GM21717 (cell line): Measurements from ENCODE around the gene RYR2.
"Not testable (repeated sequence)": the region's sequence is repeated elsewhere in the genome, so short reads cannot be mapped to it uniquely, and the experiment has no call there.

ENCODE experiments used
- ATAC-seq: cut with Tn5 transposase; IDR thresholded peaks from one replicate; pipeline ENCODE4 v1.9.1; 2021; ENCODE audit warnings: mild to moderate bottlenecking, moderate library complexity; ENCODE audit not compliant: unreplicated experiment

The RYR2 gene

DNA sequence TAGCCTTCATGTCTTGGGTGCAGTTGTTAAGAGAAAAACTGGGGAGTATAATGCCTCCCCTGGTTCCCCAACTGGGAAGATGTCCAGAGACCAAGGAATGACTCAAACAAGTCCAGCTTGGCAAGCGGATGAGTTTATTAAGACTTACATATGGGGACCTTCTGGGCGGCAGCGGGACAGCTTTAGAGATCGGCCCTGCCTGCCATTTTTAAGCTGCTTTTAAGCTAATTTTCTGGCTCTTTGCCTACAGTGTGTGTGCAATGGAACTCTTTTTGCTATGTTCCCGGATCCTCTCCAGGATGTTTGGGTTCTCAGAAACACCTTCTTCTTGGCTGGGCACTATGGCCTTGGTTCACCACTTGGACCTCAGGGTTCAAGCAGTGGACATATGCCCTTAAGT, 99.5 kb downstream of the RYR2 start:
- ATAC-seq = no peak

DNA sequence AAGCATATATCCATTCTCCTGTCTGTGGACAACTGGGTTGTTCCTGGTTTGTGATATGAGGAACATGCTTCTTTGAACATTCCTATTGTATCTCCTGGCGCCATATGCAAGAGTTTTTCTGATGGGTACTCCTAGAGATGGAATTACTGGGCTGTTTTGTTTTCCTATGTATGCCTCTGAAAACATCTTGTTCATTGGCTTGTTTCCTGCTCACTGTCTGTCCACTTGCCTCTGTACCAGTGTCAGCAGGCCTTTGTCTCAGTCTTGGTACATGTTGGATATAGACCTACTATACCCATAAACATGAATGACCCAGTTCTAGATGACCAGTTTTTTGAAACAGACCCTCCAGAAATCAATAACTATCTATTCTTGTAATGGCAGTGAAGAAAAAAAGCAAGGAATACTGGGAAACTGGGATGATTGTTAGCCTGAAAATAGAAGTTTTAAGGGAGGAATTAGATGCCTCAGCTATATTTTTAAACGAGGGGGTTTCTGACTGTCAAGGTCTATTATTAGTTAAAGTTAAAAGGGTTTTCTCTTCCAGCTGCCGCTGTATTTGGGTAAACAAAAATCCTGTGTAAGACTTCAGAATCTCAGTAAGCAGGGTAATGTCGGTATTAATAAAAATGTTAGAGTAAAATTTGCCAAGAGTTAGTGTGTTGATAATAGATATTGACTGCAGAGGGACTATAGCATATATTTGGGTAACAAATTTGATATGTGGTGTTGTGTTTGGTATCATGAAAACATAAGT, 103.6 kb downstream of the RYR2 start:
- ATAC-seq = no peak

DNA sequence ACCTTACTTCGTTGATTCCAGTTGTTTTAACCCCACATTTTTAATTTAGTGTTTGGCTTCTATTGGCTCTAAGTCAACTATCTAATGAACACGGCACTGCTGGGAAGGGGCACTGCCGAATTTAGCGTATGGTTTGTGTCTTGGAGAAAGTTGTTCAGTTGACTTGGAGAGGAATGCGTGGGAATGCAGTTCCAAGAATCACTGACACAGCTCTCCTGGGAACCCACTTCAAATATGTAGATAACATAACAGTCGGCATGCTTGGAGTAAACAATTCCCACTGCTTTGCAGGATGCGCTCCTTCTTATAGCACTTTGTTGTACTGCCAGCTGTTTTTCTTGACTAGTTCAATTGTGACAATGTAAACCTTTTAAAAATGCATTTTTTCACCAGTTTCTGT, 104.3 kb downstream of the RYR2 start:
- ATAC-seq = no peak

- no peak for ATAC-seq
Measured at GRCh38 chr1:237149857-237150256, 107.9 kb downstream of the RYR2 start.

DNA sequence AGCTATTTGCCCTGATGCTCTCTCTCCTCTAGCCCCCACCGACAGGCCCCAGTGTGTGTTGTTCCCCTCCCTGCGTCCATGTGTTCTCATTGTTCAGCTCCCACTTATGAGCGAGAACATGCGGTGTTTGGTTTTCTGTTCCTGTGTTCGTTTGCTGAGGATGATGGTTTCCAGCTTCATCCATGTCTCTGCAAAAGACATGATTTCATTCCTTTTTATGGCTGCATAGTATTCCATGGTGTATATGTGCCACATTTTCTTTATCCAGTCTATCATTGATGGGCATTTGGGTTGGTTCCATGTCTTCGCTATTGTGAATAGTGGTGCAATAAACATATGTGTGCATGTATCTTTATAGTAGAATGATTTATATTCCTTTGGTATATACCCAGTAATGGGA, 110.0 kb downstream of the RYR2 start:
- ATAC-seq = not testable (repeated sequence)

DNA sequence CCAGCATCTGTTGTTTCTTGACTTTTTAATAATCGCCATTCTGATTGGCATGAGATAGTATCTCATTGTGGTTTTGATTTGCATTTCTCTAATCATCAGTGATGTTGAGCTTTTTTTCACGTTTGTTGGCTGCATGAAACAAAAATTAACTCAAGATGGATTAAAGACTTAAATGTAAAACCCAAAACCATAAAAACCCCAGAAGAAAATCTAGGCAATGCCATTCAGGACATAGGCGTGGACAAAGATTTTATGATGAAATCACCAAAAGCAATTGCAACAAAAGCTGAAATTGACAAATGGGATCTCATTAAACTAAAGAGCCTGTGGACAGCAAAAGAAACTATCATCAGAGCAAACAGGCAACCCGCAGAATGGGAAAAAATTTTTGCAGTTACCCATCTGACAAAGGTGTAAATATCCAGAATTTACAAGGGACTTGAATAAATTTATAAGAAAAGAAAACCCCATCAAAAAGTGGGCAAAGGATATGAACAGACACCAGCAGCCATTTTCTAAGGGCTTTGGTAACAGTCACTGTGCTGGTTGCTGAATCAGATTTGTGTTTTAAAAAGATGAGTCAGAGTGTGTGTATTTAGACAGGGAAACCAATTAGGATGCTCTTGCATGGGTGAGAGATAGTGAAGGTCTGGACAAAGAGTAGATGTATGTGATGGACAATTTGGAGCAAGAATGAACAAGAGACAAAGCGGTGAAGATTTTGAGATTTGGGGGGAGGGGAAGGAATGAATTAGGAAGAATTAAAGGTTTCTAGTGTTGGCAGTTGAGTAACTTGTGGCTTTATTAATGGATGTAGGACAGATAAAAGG, 110.7 kb downstream of the RYR2 start:
- no peak for ATAC-seq

GRCh38 chr1:237154157-237154556, 112.2 kb downstream of the RYR2 start:
- ATAC-seq = no peak

DNA sequence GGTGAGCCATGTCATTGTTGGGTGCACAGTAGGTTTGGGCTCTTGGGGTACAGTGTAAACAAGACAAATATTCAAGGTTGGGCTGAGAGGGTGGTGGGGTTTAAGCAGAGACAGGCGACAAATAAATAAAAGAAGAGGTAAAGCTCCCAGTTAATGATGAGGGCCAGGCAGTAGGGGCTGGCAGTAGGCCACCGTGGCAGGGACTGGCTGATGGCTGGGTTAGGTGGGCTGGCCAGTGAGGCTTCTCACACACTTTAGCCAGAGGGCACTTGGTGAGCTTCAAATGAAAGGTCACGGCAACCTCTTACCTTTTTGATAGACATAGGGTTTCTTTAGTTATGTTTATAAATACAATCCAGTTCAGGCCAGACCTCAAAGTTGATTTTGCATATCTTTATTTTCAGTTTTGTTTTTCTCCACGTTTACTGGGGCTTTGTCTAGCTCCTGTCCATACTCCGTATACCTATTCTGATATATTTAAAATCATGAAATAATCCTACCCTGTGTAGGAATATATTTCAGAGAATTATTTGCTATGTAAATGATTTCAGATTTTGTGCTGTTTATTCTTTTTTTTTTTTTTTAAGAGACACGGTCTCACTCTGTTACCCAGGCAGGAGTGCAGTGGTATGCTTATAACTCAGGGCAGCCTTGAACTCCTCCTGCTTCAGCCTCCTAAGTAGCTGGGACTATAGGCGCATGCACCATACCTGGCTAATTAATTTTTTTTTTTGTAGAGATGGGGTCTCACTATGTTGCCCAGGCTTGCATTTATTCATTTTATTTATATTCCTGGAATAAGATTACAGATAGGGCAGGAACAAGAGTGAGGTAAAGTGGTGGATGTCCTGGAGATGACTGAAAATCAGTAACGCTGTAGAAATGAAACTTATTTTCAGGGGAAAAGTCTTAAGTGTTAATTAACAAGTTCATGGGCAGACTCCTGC, 122.7 kb downstream of the RYR2 start:
- ATAC-seq = peak; percentile 85

GRCh38 chr1:237166086-237166485, 124.1 kb downstream of the RYR2 start:
- no peak for ATAC-seq

DNA sequence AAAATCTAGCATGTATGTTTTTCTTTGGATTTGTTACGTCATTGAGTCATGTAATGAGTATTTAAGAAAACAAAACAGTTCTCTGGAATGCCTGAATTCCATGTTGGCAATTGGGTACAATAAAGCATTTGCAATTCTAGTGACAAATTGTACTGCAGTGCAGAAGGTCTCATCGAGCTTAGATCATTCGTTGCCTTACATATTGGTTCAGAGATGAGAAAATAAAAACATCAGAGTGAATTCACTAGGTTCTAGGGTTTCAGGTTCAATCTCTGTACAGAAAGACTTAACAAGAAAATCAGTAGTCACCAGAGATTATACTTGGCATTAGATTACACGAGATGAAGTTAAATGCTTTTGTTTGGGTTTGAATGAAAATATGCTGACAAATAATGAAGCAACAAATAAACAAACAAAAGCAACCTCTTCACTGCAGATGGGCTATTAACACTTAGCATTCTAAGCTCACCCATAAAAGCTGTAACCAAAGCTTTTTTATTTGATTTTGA, 124.7 kb downstream of the RYR2 start:
- no peak for ATAC-seq

GRCh38 chr1:237170149-237170548, 128.2 kb downstream of the RYR2 start:
- no peak for ATAC-seq

- ATAC-seq = no peak
Measured at GRCh38 chr1:237171454-237172117, 129.6 kb downstream of the RYR2 start.

DNA sequence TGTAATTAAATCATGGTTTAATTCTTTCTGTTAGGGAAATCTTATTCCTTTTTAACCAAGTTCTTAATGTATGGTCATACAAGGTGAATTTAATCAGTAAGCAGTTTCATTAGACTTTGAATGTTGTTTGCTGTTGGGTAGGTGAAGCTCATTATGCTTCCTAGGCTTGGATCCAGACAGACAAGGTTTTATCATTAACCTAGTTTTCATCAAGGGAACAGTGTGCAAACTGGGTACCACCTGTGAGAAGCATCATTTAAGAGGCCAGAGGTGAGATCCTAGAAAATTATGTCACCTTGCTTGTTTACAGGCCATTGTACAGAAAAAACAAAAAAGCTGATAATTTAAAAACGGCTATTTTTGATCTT, 130.1 kb downstream of the RYR2 start:
- ATAC-seq = no peak

DNA sequence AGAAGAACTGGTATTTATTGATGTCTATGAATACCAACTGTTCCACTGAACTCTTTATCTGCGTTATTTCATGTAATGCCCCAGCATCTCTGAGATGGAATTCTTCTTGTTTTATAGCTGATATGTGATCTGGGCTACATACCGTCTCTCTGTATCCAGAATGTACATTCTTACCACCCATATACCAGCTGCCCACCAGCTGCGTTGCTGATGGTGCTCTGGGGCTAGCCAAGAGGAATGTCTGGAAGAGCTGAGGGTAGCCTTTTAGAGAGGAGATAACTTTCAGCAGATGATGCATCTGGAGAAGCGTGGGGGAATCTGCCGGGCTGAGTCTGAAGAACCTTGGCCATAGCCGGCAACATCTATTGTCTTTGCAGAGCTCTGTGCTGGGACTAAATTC, 137.5 kb downstream of the RYR2 start:
- ATAC-seq = no peak

- ATAC-seq = no peak
Measured at GRCh38 chr1:237180256-237180655, 138.3 kb downstream of the RYR2 start.

DNA sequence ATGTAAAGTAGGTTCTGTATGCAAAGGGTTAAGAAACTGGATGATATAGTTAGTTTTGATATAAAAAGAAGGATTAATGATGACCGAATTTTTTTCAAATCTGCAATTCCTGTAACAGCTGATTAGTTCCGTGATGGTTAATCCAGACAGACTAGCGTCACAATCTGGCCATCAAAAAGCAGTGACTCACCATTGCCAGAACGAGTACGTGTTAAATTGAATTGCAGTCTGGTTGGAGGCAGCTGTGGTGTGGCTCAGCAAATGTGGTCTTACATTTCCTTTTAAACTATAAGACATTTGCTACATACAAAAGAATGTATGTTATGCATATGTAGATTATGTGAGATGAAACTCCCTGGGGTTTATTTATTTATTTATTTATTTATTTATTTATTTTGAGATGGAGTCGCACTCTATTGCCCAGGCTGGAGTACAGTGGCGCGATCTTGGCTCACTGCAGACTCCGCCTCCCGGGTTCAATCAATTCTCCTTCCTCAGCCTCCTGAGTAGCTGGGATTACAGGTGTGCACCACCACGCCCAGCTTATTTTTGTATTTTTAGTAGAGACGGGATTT, 139.8 kb downstream of the RYR2 start:
- no peak for ATAC-seq

GRCh38 chr1:237183963-237184540, 142.1 kb downstream of the RYR2 start:
- ATAC-seq = no peak

DNA sequence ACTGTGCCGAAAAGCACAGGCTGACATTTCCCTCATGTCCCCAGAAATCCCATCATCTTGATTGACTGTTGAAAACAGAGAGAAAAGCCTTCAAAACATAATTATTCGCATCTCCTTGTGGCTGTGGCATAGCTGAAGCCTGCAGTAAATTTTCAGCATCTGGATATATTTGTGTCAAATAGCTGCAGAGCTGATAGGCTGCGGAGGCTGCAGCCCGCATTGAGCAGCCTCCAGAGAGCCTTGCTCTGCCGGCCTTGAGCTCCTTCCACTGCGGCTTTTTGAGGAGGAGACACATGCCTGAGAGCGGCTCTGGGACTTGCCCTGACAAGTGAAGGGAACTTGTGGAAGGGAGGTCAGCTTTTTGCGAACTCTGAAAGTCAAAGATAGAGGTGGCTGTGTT, 144.7 kb downstream of the RYR2 start:
- no peak for ATAC-seq

GRCh38 chr1:237187842-237188241, 145.9 kb downstream of the RYR2 start:
- ATAC-seq = no peak

GRCh38 chr1:237191403-237191802, 149.4 kb downstream of the RYR2 start:
- no peak for ATAC-seq
